NK-92 (cell line): ENCODE data around the gene DUSP28.

ENCODE experiments used
- DNase-seq: peaks from one replicate; lab custom pipeline; 2025; ENCODE audit not compliant: unreplicated experiment; lab: John Stamatoyannopoulos, UW

DUSP28 gene

GRCh38 chr2:240597419-240598181 lies 37.4 kb downstream of the DUSP28 start:
- DNase-seq = no peak

- DNase-seq = no peak
Observed at GRCh38 chr2:240598311-240598911, 38.3 kb downstream of the DUSP28 start.

DNA sequence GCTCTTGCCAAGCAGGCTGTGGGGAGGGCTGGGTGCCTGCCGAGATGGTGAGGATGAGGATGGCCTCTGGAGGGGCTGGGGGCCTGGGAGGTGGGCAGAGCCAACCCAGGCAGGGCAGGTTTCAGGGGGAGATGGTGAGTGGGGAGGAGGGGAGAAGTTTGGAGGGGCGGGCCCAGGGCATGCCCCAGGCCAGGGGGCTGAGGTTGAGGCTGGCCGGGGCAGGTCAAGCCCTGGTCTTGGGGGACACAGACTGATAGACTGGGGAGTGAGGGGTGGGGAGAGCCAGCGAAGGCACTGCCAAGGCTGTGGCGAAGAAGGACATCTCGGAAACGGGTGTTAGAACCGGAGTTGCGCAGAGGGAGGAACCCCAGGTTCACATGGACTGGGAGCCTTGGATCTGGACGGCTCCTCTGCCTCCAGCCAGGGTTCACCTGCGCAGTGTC lies 39.0 kb downstream of the DUSP28 start:
- no peak for DNase-seq

DNA sequence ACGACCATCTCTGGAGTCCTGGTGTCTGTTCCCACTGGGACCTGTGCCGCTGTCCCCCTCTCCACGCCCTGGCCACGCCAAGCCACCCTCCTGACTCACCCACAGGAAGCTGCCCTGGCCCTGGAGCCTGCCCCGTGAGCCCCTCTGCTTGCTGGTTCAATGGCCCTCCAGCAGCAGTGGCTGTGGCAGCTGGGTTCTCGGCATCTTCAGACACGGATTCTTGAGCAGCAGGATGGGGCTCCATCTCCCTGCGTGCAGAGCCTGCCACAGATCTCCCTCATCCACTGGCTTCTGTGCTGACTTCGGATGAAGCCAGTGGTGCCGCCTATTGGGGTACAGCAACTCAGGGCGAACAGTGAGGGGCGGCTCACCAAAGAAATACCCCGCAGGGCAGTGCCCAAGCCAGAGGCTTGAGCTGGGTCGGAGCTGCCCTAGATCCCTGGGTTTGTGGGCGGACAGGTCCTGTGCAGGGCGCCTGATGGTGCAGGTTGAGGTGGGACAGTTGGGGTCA lies 40.3 kb downstream of the DUSP28 start:
- no peak for DNase-seq

GRCh38 chr2:240601061-240601830 lies 41.1 kb downstream of the DUSP28 start:
- DNase-seq = no peak

DNA sequence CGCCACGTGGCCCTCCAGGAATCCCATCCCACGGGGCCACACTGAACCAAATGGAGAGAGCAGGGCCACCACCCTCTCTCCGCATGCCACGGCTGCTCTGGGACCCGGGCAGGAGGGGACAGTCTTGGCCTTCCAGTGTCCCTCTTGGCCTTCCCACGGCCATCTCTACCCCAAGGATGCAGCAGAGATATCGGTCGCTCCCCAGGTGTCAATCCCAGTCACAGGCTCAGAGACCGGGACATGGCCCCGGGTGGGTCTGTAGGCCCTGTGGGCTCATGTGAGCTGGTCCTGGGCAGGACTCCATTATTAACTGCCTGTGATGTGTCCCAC lies 41.6 kb downstream of the DUSP28 start:
- DNase-seq = no peak

GRCh38 chr2:240602266-240603050 lies 42.3 kb downstream of the DUSP28 start:
- DNase-seq = no peak

DNA sequence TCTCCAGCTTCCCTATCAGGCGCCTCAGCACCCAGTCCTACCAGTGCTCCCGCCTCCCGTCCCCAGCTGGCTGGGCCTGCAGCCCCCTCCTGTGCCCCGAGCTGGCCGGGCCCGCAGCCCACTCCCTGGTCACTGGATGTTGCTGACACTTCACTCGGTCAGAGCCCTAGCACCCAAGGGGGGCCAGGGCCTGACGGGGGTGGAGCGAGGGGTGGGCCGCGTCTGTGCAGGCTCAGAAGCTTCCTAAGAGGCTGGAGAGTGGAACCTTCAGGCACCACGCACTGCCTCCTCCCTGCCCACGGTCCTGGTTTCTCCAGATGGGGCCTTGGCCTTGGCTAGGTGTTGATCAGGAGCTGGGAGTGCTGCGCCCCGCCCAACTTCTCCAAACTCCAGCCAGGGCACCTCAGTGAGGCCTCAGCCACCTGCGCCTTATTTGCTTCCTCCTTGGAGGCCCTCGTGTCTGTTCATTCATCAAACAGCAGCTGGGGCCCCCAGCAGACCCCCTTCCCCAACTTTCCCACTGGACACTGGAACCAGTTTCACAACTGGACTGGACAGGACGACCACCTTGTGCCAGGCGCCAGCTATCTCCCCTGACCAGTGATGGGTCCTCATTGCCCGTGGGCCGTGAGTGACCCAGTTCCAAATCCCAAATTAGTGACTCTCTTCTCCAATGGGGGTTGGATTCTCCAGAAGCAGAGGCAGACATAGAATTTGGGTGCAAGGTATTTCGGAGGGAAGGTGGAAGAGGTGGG lies 43.1 kb downstream of the DUSP28 start:
- no peak for DNase-seq

DNA sequence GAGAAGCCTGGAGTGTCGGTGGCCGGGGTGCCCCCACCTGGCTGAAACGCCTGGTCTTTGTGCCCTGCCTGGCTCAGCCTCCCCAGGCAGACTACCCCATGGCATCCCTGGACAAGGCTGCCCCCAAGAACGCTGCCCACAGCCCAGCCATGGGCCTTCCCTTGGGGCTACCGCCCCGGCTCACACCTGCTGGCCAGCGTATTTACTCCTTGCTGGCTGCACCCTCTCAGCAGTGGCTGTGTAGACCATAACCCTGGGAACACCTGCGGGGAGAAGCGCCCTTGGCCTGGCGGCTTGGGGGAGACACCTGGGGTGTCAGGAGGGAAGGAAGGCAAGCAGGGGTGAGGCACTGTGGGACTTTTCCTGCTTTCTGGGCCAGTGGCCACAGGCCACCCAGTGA lies 43.7 kb downstream of the DUSP28 start:
- no peak for DNase-seq

- DNase-seq = no peak
Observed at GRCh38 chr2:240604291-240604938, 44.3 kb downstream of the DUSP28 start.

- no peak for DNase-seq
Observed at GRCh38 chr2:240604939-240605716, 45.0 kb downstream of the DUSP28 start.

DNA sequence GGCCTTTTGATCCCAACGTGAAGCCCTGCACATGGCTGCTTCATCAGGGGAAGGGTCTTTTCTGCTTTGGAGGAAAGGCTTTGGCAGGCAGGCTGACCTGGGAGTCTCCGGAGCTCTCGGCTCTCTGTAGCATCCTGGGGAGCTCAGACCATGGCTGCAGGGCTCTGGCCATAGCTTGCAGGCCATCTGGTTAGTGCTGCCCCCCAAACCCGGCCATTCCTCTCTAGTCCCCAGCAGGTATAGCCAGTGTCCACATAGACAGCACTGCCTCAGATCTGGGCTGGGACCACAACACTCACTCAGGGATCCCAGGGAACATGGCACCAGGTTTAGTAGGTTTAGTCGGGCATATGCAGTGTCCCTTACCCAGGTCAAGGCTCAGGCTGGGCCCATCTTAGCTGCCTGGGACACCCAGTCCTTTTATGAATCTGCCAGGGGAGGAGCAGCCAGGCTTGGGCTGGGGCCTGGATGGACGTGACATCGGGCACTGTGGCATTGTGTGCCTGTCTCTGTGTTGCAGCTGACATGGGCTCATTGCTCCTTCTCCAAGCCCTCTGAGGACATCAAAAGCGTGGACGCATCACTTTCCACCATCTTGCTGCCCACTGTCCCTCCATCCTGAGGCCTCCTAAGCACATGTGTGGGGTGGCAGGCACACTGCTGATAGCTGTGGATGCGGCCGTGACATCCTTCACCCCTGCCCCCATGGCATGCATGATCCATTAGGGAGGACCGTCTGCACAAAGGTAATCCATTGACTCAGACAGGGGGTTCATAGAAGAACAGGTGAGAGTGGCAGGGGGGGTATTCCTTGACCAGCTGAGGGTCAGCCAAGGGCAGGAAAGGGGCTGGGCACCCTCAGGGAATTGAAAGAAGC lies 45.9 kb downstream of the DUSP28 start:
- no peak for DNase-seq

GRCh38 chr2:240611601-240612210 lies 51.5 kb downstream of the DUSP28 start:
- no peak for DNase-seq
